Inflammatory macrophage treated with lipopolysaccharide for 4 hours (primary cell): ENCODE results near the gene GLYR1.

Experiments
- DNase-seq: peaks from one replicate; pipeline ENCODE4 v3.0.0-alpha.2; 2020

Gene GLYR1

GRCh38 chr16:4846503-4846900, 586 bp downstream of the GLYR1 start:
- DNase-seq: peak; percentile 73

GRCh38 chr16:4840984-4841383, 6.1 kb downstream of the GLYR1 start:
- DNase-seq: no peak

- no peak for DNase-seq
Observed at GRCh38 chr16:4839942-4840341, 7.1 kb downstream of the GLYR1 start.

GRCh38 chr16:4837733-4838501, 9.2 kb downstream of the GLYR1 start:
- no peak for DNase-seq

- DNase-seq: no peak
Observed at GRCh38 chr16:4836727-4837126, 10.4 kb downstream of the GLYR1 start.

GRCh38 chr16:4833584-4833983, 13.5 kb downstream of the GLYR1 start:
- DNase-seq: no peak

GRCh38 chr16:4832698-4833343, 14.3 kb downstream of the GLYR1 start:
- no peak for DNase-seq

GRCh38 chr16:4831616-4832015, 15.5 kb downstream of the GLYR1 start:
- no peak for DNase-seq

- DNase-seq: no peak
Observed at GRCh38 chr16:4830408-4830807, 16.7 kb downstream of the GLYR1 start.

- DNase-seq: no peak
Observed at GRCh38 chr16:4828567-4829321, 18.3 kb downstream of the GLYR1 start.

- DNase-seq: no peak
Observed at GRCh38 chr16:4826980-4827379, 20.1 kb downstream of the GLYR1 start.

GRCh38 chr16:4826526-4826925, 20.6 kb downstream of the GLYR1 start:
- no peak for DNase-seq

GRCh38 chr16:4825196-4825595, 21.9 kb downstream of the GLYR1 start:
- DNase-seq: no peak

- DNase-seq: no peak
Observed at GRCh38 chr16:4820652-4821051, 26.4 kb downstream of the GLYR1 start.

- no peak for DNase-seq
Observed at GRCh38 chr16:4814542-4815173, 32.4 kb downstream of the GLYR1 start.

GRCh38 chr16:4814046-4814445, 33.0 kb downstream of the GLYR1 start:
- DNase-seq: no peak

GRCh38 chr16:4813251-4814003, 33.7 kb downstream of the GLYR1 start:
- no peak for DNase-seq

- no peak for DNase-seq
Observed at GRCh38 chr16:4811773-4812172, 35.3 kb downstream of the GLYR1 start.

GRCh38 chr16:4811242-4811641, 35.8 kb downstream of the GLYR1 start:
- DNase-seq: no peak

GRCh38 chr16:4806280-4806679, 40.8 kb downstream of the GLYR1 start:
- no peak for DNase-seq

GRCh38 chr16:4805231-4805630, 41.9 kb downstream of the GLYR1 start:
- DNase-seq: no peak

- DNase-seq: no peak
Observed at GRCh38 chr16:4803898-4804762, 43.0 kb downstream of the GLYR1 start.
